Inferior parietal cortex (tissue), 1 donor: Measurements from ENCODE around the gene VEGFA.

Experiments
- DNase-seq: peaks from one replicate; pipeline ENCODE4 v3.0.0-alpha.2; 2016; ENCODE audit errors: extremely low spot score

The VEGFA gene

DNA sequence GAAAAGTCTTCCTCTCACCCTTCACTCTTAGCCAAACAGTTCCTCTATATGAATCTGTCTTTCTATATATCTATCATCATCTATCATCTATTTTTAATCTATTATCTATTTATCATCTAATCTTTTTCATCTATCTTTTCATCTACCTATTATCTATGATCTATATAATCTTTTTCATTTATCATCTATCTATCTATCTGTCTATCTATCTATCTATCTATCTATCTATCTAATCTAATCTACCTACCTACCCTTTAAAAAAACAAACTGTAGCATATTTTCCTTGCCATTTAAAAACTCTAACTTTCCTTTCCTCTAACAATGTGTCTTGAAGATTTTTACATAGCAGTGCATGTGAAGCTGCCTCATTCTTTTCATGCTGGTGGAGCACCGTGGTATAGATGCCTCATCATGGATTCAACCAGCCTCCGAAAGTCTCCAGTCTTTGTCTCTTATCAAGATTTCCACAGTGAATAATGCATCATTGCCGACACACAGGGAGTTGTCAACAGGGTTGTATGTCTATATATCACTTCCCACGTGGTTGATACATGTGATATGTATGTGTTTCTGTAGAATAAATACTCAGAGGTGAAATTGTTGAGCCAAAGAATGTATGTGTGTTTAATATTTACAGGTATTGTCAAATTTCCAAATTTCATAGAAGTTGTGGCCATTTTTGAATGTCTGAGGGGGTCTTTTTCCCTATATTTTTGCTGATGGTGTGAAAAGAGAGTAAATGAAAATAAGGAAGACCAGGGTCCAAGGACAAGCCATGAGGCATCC is 51.3 kb downstream of the VEGFA start:
- DNase-seq, result no peak

DNA sequence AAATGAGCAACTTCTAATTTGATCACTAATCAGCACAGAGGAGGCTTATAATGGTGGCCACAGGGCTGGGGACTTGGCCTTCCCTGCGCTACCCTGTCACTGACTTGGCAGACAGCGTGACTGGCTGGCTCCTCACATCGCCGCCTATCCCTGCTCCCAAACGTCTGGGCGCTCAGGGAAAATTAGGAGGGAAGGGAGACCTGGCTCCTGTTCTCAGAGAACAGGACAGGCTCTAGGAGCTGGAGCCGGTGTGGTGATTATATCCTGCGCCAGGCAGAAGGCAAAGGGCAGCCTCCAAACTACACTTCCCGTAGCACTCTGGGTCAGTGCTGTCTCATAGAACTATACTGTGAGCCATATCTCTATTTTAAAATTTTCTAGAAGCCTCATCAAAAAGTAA is 53.4 kb downstream of the VEGFA start:
- DNase-seq, result no peak

DNA sequence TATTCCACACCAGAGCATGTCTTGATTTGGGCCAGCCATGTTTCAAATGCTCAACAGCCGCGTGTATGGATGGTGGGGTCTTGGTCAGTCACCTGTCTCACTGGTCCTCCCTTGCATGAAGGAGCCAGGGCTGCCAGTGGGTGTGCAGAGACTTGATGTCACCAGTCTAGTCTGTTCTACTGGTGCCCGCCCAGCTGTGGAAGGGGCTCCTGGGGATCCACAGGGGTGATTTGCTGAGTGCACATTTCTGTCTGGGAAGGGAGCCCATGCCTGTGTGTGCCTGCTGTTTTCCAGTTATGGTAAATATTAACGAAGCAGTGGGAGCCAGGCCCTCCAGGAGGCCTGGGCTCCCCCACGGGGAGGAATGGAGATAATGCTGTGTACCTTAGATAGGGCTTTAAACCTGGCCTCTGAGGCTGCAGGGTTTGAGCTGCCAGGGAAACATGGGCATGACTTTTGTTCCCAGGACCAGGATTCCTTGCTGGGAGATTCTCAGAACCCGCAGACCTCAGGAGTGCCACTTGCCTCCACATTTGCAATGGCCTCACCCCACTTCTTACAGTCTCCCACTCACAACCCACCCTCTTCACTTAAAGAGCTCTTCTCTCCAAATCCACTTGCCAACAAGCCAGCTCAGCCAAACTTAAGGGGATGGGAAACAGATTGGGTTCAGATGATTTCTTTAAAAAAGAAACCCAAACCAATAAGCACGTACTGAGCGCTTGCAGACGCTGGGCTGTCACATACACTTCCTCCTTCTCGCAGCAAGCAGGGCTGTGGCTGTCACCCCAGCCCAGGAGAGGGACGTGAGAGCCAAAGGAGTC is 54.1 kb downstream of the VEGFA start:
- DNase-seq, result no peak

DNA sequence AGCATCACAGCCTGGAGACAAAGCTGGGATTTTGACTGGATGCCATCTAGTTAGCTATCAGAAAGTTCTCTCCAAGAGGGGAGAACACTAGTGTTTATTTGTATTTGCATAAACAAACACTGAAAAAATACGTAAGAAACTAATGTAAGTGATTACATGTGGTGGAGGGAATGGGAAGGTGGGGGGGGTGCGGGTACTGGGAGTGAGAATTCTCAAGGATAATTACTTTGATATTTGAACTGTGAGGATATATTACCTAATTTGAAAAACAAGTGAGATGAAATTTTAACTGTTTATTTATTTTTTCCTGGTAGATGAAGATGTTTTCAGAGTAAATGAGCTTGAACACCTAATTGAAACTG is 54.7 kb downstream of the VEGFA start:
- no peak for DNase-seq

DNA sequence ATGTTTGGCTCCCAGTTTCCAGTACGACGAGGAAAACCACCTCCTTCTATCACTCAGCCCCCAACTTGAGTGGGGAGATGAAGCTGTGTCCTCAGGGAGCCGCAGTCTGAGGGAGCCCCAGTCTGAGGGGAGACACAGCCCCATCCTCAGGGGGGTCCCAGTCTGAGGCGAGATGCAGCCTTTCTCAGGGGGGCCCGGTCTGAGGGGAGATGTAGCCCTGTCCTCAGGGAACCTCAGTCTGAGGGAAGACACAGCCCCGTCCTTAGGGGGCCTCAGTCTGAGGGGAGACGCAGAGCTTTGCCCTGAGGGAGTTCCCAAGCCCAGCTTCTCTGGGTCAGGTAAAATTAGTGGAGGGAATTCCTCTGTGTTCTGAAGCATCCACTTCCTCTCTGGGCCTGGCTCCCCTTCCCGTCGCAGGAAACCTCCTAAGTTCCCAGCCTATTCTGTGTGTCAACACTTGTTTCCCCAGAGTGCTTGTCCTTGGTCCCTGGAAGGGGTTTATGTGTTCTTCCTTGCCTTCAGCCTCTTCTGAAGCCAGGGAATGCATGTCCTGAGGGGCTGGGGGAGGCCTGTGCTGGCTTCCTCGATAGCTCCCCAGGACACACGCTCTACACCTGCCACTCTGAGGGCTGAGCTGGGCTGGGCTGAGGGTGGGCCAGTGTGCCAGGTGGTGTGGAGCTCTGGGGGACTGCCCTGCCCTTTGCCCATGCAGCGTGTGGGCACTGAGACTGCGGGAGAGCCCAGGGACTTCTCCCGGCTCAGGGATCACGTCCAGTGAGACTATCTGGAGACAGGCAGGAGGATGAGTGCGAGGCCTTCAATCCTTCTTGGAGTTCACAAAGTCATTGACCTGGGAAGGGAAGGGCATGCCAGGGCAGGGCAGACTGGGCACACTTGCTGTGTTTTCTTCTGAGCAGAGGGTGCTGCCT is 55.4 kb downstream of the VEGFA start:
- DNase-seq, result no peak

DNA sequence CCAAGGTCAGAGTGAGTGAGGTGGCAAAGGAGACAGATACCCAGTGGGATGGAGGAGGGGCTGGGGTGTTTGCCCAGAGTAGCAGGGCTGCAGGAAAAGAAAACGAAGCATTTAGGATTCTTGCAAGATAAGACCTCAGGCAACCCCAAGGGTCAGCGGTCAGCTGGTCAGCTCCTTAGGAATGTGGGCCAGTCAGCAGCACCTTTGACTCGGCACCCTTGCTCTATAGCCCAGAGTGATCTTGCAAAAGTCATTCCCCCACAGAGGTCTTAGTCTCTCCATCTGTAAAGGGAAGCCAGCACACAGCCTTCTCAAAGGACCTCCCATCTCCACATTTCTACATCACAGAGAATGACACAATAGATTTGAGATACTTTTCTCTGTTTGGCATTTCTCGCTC is 56.7 kb downstream of the VEGFA start:
- no peak for DNase-seq

DNA sequence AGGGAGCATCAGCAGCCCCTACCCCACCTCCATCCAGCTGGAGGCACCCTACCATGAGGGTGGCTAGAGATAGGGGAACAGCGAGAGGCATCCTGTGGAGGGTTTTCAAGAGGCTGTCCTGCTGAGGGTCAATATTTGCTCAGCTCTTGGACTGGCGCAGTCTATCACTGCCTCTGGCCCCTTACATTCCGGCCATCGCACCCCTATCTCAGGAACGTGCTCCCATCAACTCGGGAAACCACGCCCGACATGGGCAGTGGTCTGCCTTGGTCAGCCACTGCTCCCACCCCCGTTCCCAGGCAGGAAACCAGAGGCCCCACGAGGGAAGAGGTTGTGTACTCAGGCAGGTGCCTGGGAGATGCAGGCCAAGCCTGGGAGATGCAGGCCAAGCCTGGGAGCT is 57.9 kb downstream of the VEGFA start:
- no peak for DNase-seq

DNA sequence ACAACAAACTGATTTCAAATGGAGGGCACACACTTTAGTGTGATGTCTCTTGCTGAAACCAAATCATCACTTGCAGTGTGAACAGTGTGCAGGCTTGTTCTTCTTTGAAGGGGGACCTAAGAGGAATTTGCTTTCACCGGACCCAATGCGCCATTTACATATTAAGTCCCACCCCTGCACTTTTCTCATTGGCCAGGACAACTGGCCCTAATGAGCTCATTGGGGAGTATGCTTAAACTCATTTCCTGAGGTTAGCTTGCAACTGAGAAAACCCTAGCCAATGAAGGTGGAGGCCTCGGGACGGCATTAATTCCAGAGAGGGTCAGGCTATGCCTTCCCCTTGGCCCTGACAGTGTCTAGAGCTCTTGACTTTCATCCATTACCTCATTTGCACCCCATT is 58.7 kb downstream of the VEGFA start:
- no peak for DNase-seq

DNA sequence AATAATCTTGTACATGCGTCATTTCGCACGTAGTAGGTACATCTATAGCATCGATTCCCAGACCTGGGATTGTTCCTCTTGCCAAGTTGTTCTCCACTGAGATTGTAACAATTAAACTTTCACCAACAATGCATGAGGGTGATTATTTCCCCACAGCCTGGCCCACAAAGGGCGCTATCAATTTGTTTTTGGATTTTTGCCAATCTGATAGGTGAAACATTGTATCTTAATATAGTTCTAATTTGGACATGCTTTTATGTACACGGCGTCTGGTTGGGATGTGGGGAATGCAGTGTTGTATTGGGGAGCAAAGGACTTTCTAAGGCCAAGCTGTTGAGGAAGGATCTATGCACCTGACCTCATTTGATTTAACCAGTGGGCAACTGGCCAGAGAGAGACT is 59.5 kb downstream of the VEGFA start:
- no peak for DNase-seq

DNA sequence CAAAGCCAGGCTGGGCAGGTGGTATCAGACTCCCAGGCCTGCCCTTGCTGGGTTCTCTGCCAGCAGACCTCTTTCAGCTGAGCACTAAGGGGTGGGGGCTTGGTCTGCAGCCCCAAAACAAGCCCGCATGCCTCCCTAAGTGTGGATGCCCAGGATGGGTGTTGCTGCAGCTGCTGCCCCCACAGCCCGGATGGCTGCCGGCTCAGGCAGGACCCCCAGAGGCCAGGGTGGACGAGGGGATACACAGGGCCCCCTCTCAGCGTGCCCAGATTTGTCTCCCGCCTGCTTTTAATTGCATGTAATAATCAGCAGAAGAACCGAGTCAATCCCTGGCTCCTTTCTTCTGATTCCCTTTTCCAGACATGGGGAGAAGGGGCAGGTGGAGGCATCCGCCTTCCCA is 60.8 kb downstream of the VEGFA start:
- DNase-seq, result no peak

DNA sequence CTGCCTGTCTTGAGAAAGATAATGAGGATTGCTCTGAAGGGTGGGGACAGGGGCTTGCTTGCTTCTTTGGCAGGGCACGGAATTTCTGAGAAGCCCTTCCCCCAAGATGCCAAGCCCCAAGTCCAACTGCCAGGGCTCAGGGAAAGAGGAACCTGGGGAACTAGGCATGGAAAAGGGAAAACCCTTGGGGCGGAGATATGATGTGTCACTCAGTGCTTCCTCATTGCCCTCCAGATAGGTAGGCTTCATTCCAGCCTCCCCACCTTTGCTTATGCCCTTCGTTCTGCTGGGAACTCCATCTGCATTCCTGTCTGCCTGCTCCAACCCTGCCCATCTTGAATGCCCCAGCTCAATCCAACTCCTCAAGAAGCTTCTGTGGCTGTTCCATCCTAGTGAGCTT is 61.2 kb downstream of the VEGFA start:
- DNase-seq, result no peak

DNA sequence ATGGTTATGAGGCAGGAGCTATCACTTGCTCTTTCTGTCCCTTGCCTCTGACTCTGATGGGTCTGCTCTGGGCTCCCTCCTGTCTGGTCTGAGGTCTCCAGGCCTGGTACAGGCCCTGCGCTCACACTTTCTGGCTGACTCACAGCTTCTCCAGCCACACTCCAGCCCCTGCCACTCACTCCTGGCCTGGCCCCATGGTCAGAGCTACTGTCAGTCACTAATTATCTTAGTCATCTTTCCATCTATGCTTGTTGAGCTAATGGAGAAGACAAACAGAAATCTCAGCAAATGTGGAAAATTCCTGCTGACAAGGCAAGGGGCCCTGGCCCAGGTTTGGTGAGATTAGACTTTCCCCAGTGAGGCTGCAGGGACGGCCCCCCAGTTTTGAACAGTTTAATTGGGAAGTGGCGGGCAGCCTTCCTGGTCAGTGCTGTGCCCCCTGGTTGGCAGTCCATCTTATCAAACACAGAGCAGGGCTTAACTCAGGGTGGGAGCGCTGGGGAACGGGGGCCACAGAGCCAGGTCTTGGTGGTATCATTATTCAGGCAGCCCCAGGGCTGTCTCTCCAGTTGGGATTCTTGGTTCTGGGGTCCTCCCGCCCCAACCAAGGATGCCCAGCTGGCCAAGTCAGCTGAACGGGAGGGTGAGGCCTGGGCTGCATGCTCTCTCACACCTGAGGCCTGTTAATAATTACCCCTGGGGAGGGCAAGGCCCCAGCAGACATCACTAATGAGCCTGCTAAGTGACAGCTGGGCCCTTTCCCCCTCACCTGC is 63.4 kb downstream of the VEGFA start:
- DNase-seq, result no peak

DNA sequence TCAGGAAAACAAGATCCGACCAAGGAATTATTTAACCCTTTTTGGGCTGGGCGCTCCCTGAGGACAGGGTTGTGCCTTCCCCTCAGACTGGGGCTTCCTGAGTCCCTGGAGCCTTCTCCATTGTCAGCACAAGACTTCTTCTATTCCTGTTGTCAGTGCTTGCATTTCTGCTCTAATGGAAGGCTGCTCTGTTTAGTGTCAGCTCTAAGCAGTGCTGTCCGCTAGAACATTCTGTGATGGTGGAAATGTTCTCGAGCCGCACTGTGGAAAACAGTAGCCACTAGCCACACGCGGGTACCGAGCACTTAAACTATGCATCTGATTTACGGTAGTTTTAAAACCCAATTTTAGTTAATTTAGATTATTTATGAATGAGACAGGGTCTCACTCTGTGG is 64.0 kb downstream of the VEGFA start:
- no peak for DNase-seq

DNA sequence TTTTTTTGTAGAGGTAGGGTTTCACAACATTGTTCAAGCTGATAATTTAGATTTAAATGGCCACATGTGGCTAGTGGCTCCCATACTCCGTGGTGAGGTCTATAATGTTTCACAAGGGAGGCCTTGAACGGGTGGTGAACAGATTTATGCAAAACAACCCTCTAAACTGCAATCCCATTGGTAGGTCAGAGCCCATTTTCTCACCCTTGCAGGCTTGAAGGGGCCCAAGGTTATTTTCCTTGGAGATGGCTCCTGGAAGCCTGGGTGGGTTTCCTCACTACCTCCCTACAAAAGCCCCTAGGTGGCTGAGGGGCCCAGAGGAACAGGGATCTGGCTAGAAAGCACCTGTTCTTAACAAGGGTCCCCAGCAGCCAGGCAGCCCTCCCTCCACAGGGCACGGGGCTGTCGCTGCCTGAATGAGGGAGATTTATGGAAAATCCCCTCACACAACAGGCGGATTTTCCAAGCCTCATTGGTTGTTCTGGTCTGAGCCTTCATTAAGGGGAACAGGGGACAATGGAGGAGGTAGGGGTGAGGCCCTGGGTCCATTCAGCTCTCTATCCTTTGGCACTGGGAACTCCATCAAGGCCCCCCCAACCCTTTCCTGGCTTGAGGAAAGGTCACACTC is 64.6 kb downstream of the VEGFA start:
- DNase-seq, result no peak

DNA sequence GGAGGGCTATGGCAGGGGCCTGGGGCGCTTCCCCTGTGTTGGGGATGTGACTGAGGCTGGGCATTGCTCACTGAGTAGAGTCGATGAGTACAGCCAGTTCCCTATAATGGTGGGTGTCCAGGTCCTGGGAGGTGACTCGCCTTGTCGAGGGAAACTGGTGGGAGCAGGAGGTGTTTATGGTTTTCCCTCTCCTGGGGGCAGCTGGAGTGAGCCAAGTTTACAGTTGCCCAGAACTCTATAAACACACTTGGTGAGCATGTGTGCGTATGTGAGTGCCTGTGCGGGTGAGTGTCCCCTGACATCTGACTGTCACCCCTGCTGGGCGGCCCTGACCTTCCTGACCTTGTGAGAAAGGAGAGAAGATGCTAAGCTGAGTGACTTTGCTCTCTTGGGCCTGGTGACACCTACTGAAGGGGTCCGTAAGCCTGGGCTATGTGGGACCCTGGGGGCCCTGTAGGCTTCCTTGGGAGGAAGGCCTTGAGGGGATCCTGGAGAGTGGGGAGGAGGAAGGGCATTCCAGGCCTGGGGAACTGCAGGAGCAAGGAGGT is 65.9 kb downstream of the VEGFA start:
- no peak for DNase-seq
